Measurements from ENCODE around the gene MOB3B.
"Not testable (repeated sequence)": the region's sequence is repeated elsewhere in the genome, so short reads cannot be mapped to it uniquely, and the experiment has no call there.

Gene MOB3B

DNA sequence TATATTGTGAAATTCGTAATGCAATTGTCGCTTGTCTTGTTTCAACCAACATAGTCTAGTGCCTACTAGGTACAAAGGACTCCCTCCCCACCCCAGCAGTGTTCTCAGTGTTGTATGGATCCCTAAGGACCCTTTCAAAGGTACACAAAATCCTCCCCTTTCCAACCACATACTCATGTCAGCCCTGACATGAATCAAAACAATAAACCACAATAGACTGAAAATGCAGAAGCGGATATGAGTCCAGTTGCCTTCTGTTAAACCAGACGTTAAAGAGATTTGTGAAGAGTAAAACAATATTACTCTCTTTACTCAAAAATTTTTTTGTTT is 87.9 kb downstream of the MOB3B start:
- DNase-seq = no peak

DNA sequence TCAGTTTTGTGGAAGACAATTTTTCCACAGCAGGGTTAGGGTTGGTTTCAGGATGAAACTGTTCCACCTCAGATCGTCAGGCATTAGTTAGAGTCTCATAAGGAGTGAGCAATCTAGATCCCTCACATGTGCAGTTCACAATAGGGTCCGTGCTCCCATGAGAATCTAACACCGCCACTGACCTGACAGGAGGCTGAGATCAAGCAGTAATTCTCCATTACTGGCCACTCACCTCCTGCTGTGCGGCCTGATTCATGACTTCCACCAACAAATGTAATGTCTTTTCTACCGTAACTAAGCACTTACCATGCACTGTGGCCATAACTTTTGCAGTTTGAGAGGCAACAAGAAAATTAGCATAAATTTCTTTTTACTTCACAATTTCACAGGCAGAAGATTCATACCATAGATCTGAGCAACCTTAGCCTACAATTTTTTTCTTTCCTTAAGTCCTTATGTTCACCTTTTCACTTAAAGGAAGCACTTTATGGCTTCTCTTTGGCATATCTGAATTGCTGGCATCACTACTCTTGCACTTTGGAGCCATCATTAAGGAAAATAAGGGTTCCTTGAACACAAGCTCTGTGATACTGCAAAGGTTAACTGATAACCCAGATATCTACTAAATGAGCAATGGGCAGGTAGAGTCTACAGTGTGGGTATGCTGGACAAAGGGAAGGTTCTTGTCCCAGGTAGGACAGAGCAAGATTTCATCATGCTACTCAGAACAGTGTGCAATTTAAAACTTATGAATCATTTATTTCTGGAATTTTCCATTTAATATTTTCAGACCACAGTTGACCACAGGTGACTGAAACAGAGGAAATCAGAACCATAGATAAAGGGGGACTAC is 88.5 kb downstream of the MOB3B start:
- no peak for DNase-seq

DNA sequence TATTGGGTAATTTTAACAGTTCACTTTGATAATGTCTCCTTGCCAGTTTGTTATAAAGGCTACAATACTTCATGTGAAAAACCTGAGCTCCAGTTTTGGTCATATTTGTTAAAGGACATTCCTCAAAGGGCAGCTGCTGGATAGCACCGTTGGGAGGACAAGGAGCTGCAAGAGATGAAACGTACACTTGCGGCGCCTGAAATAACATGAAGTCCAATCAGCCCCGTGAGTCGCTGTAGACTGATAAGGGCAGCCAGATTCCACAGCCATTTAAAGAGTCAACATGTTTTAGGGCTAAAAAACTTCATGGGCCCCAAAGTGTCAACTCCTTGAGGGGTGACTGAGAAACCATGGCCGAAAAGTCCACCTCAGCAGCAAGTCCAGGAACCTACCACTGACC is 91.1 kb downstream of the MOB3B start:
- DNase-seq = no peak

DNA sequence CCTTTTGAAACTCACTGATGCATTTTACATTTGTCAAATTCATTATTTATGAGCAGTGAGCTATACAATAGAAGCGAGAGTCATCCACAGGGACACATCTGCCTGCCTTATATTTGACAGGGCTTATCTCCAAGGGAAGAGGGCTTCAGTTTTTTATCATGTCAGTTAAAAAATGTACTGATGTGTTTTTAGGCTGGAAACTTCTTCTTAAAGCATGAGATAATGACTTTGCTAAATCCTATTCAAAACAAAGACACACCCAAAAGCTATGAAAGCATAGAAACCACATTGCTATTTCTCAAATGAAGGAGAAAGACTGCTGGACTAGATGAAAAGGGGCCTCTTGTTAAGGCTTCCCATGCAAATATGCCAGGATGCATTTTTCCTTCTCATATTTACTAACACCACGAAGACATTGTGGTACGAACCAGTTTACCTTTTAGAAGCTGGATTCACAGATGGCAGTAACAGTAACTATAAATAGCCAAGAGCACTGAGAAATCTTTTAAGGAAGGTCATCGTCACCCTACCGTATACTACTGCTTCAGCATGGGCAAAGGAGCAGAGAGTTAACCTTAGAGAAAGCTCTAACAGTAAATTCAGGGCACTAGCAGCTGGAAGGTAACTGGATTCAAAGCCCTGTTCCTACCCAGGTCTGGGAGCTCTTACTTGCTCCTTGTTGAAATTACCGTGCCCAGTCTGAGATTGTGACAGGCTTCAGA is 91.8 kb downstream of the MOB3B start:
- DNase-seq = no peak

GRCh38 chr9:27436234-27436633 is 93.4 kb downstream of the MOB3B start:
- DNase-seq = no peak

GRCh38 chr9:27433631-27434325 is 95.8 kb downstream of the MOB3B start:
- no peak for DNase-seq

- no peak for DNase-seq
These were observed 97.3 kb downstream of the MOB3B start for GRCh38 chr9:27432308-27432707.

GRCh38 chr9:27431543-27432147 is 98.0 kb downstream of the MOB3B start:
- DNase-seq = no peak

DNA sequence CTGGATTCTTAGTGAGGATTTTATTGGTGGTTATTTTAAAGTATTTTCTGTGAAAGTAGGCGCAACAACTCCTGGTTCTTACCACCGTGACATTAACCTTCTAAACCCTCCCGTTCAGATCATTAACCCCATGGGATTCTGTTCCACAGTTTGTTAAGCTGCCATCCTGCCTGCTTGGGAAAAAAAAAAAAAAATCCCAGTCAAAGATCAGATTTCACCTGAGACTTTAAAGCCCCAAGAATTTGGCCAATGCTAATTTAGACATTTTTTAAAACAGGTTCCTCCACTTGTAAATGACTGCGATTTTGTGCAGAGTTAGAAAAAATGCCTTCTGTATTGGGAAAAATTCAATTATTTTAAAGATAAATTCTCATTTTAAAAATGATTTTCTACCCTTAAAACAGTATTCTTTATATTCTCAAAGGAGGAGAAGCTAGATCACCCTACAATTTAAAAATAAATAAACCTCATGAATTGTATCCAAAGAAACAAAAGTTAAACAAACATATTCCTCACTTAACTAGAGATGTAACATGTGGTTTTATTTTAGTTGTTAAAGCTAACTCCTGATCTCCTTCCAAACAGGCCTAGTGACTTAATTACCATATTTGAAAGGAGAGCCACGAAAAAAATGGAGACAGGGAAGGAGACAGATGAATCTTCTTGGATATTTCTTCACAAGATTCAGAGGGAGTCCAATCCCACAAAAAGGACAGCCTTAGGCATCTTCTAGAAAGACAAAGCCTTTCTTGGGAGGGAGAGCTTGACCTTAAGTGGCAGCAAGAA is 98.7 kb downstream of the MOB3B start:
- DNase-seq = no peak

GRCh38 chr9:27429917-27430316 is 99.7 kb downstream of the MOB3B start:
- no peak for DNase-seq

GRCh38 chr9:27429436-27429835 is 100.2 kb downstream of the MOB3B start:
- DNase-seq = no peak

DNA sequence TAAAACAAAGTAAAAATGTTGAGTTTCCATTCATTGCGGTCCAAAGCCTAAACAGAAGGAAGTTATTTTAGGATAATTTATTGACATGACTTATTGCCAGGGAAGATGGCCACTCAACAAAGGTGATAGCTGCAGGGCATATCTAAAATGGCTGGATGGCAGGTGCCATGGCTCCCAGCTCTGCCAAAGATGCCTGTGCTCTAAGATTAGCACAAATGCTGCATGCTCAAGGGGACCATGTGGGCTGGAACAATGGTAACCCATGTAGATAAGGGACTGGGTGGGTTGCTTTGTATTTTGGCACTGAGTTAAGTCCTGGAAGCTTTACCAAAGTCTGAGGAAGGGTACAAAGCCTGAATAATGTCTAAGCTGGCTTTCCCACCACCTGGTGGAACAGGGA is 101.1 kb downstream of the MOB3B start:
- no peak for DNase-seq

DNA sequence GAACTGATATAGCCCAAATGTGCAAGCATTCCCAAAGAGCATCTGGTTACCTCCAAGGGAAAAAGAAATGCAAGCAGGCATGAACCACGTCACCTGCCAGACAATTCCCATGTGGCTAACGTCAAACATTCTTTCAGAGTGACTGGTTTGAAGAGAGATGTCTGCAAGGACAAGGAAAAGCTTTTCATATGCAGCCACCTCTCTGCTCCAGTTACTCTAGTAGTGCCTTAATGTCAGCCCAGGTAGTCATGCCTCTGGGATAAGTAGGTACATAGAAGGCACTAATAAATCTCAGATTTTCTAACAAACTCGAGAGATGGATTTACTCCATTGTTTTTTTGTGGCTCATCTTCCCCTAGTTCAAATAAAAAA is 102.4 kb downstream of the MOB3B start:
- no peak for DNase-seq

DNA sequence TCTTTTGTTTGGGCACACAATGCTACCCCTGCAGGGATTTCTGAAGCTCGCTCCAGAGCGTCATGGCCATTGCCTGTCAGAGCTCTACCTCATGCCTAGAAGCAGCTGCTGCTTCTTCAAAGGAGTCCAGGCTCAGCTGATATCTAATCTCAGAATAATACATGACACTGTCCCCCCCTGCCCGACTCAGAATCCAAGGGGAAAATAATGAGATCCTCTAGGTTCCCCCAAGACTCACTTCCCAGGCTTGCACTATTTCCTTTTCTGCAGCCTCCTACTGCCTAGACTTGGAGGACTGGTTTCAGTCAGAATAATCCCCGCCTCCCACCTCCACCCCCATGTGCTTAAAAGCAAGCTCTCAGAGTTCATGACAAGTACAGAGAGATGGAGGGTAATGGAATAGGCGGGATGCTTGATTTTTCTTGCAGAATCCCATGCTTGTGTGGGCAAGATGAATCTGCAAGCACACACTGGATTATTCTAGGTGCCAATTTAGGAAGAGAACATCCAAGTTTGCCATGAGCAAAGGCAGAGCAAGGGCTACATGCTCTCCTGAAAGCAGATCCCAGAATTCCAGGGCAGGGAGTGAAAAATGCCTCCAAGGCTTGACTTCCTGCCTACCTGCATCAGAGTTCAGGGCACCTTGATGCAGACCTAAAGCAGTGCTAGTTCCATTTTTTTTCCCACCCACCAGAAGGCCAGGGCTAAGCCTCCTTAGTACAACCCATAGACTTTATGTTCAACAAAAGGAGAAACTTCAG is 102.9 kb downstream of the MOB3B start:
- DNase-seq = no peak

- DNase-seq = no peak
These were observed 103.6 kb downstream of the MOB3B start for GRCh38 chr9:27425827-27426510.

DNA sequence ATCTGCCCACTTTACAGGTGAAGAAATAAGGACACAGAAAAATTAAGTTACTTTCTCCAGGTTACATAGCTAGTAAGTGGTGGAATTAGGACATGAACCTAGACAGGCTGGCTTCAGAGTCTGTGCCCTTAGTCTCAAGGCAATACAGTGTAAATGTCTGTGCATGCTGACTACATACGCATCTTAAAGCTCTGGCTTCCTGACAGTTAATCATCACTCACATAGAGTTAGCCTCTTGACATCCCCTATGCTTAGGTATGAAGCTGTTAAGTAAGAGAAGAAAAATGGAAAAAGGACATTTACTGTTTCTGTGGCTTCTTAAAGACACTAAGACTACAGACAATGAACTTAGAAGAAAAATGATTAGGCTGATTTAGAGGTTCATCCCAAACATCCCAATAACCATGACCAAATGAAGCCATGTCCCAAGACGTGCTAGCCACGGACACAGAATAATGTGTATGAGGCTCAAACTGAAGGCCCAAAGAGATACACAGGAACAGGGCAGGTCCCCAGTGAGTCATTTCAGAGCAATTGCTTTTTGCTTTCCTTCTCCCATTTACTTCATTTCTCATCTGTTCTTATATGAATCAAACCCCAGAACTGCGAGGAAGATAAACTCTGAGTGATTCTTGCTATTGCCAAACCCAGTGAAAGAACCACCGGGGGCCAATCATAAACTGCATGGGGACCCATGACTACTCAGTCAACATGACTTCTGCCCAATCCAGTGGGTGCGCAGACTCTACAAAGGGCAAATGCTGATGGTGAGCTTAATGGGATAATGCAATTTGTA is 105.5 kb downstream of the MOB3B start:
- DNase-seq = no peak

DNA sequence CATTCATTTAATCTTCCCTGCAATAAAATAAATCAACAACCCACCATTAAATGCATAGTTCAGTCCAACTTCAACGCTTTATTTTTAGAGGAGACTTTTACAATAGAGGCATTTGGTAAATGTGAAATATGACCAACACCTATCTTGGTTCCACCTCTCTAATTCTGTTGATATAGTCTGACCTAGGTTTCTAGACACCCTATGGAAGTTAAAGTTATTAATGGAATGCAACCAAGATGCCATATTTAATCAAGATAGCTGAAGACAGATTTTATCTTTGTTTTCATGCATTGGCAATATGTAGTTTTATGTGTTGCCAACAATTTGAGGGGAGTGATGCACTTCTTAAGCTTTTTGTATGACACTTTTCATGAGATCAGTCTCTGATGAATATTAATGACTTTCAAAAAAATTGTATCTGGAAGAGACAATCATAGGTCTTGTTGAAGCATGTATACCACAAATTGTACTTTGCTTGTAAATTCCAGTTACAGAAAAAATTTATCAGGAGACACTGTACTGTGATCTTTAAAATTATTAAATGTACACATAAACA is 107.3 kb downstream of the MOB3B start:
- no peak for DNase-seq

GRCh38 chr9:27421577-27421976 is 108.0 kb downstream of the MOB3B start:
- DNase-seq = no peak

- not testable (repeated sequence) for DNase-seq
These were observed 110.1 kb downstream of the MOB3B start for GRCh38 chr9:27419558-27419957.

- DNase-seq = no peak
These were observed 115.3 kb downstream of the MOB3B start for GRCh38 chr9:27414220-27414761.
